GM12878 (cell line): ENCODE measurements around the gene P3H1. TPM values are rescaled to one million over a fixed set of nuclear protein-coding genes. Genes with fewer than 3 reads are reported as not detected.

Experiments used
- ATAC-seq: fragments of 200-7000 bp; cut with Tn5 transposase; 3 replicates; pipeline ENCODE4 v1.9.1; 2020; ENCODE audit warnings: mild to moderate bottlenecking, moderate library complexity
- BruUV-seq: library from RNA; stranded (reverse); fragments of 400-500 nt; replicated peaks from 2 replicates; lab custom pipeline; 2021; lab: Mats Ljungman, UMichigan
- CTCF ChIA-PET: fragments of 300-600 bp; sonication (Branson Sonifier 250); formaldehyde crosslinking; extraction: SDS; loops from one replicate; lab custom pipeline; 2021; ENCODE audit warnings: inconsistent platforms; lab: Yijun Ruan, JAX
- POLR2A ChIA-PET: fragments of 350-600 bp; formaldehyde crosslinking; extraction: SDS; loops from one replicate; lab custom pipeline; 2021; ENCODE audit warnings: inconsistent platforms; lab: Charles Lee
- RAD21 ChIA-PET: fragments of 300-600 bp; sonication (Branson Sonifier 250); formaldehyde crosslinking; loops from one replicate; lab custom pipeline; 2023; ENCODE audit warnings: antibody characterized with exemption; ENCODE audit not compliant: unreplicated experiment; lab: Charles Lee
- SMC1A ChIA-PET: fragments of 300-600 bp; sonication (Branson Sonifier 250); formaldehyde crosslinking; loops from one replicate; lab custom pipeline; 2023; ENCODE audit not compliant: unreplicated experiment, uncharacterized antibody; lab: Charles Lee
- DNase-seq: peaks from one replicate; pipeline ENCODE4 v3.0.0-alpha.2; 2011; ENCODE audit warnings: low read depth, low spot score
- FAIRE-seq: peaks from 3 replicates; lab custom pipeline; 2011; peaks lifted over from hg19 to GRCh38; lab: Jason Lieb, UNC
- H2AFZ ChIP-seq: 2 replicates; pipeline ENCODE4 v1.6.0; 2011; ENCODE audit warnings: low read depth, low read length, control low read depth; ENCODE audit not compliant: control insufficient read depth
- H3K27ac ChIP-seq: 2 replicates; pipeline ENCODE4 v1.5.1; 2011; ENCODE audit warnings: control low read depth; ENCODE audit not compliant: control insufficient read depth, insufficient read depth
- H3K27me3 ChIP-seq, 2 experiments: replicated peaks in 1 of 2; 2 replicates each; pipeline versions ENCODE4 v1.6.0 to v1.6.1; 2011; ENCODE audit warnings: low read length in 1 of 2; ENCODE audit not compliant: control insufficient read depth in 2 of 2, insufficient read depth in 2 of 2
- H3K36me3 ChIP-seq, 2 experiments: 2 replicates each; pipeline ENCODE4 v1.5.1; 2011; ENCODE audit warnings: low read length in 1 of 2; ENCODE audit not compliant: control insufficient read depth in 2 of 2, insufficient read depth in 2 of 2
- H3K4me1 ChIP-seq: 2 replicates; pipeline ENCODE4 v1.6.1; 2011; ENCODE audit warnings: mild to moderate bottlenecking, low read length, moderate library complexity, mixed read lengths; ENCODE audit not compliant: control insufficient read depth, insufficient read depth
- H3K4me2 ChIP-seq: 2 replicates; pipeline ENCODE4 v1.6.0; 2011; ENCODE audit warnings: control low read depth; ENCODE audit not compliant: control insufficient read depth, insufficient read depth
- H3K4me3 ChIP-seq: fragments of 200-600 bp; sonication (generic); 2 replicates; pipeline ENCODE4 v1.5.1; 2016
- H3K79me2 ChIP-seq: 2 replicates; pipeline ENCODE4 v1.6.0; 2011; ENCODE audit warnings: low read length; ENCODE audit not compliant: control insufficient read depth, insufficient read depth
- H3K9ac ChIP-seq: 2 replicates; pipeline ENCODE4 v1.8.0; 2011; ENCODE audit warnings: low read length, control low read depth, mixed read lengths; ENCODE audit not compliant: control insufficient read depth, insufficient read depth
- H3K9me3 ChIP-seq: replicated peaks from 3 replicates; pipeline ENCODE4 v1.5.1; 2011; ENCODE audit warnings: mild to moderate bottlenecking, low read length; ENCODE audit not compliant: control insufficient read depth, insufficient read depth
- H4K20me1 ChIP-seq: 2 replicates; pipeline ENCODE4 v1.6.0; 2011; ENCODE audit not compliant: control insufficient read depth, insufficient read depth
- CHD1 ChIP-seq: IDR thresholded peaks from 2 replicates; pipeline ENCODE4 v1.6.1; 2012; ENCODE audit warnings: low read depth, low read length, improper control_type of control experiment
- CREB1 ChIP-seq: IDR thresholded peaks from 2 replicates; pipeline ENCODE4 v1.6.1; 2012; ENCODE audit warnings: low read depth, mild to moderate bottlenecking, inconsistent platforms
- FOXK2 ChIP-seq: fragments of 450-650 bp; IDR thresholded peaks from 2 replicates; pipeline ENCODE4 v1.6.1; 2017; ENCODE audit warnings: mild to moderate bottlenecking, moderate library complexity
- FOXM1 ChIP-seq: IDR thresholded peaks from 2 replicates; pipeline ENCODE4 v1.6.1; 2012; ENCODE audit warnings: low read depth, mild to moderate bottlenecking, inconsistent platforms, low read length, moderate library complexity
- IKZF1 ChIP-seq: fragments of 450-650 bp; conservative IDR thresholded peaks from 2 replicates; pipeline ENCODE4 v1.6.1; 2017; ENCODE audit warnings: antibody characterized with exemption, mild to moderate bottlenecking
- LARP7 ChIP-seq: fragments of 450-650 bp; IDR thresholded peaks from 2 replicates; pipeline ENCODE4 v1.6.1; 2017; ENCODE audit warnings: mild to moderate bottlenecking
- MYB ChIP-seq: fragments of 150-350 bp; IDR thresholded peaks from 2 replicates; pipeline ENCODE4 v1.6.1; 2014; ENCODE audit warnings: mild to moderate bottlenecking, low read depth, low read length, borderline replicate concordance
- NBN ChIP-seq: fragments of 450-650 bp; IDR thresholded peaks from 2 replicates; pipeline ENCODE4 v1.6.1; 2016
- PAX5 ChIP-seq: IDR thresholded peaks from 2 replicates; pipeline ENCODE4 v1.6.1; 2011; ENCODE audit warnings: low read depth, low read length, borderline replicate concordance
- RB1 ChIP-seq: fragments of 450-650 bp; formaldehyde crosslinking; IDR thresholded peaks from 2 replicates; pipeline ENCODE4 v1.6.1; 2017; ENCODE audit warnings: mild to moderate bottlenecking, borderline replicate concordance
- RELA ChIP-seq: fragments of 450-650 bp; IDR thresholded peaks from 2 replicates; pipeline ENCODE4 v1.8.0; 2014; ENCODE audit warnings: borderline replicate concordance; ENCODE audit not compliant: partially characterized antibody
- SMC3 ChIP-seq: IDR thresholded peaks from 2 replicates; pipeline ENCODE4 v1.6.1; 2011; ENCODE audit warnings: low read length, improper control_type of control experiment, borderline replicate concordance
- WRNIP1 ChIP-seq: IDR thresholded peaks from 2 replicates; pipeline ENCODE4 v1.6.1; 2011; ENCODE audit warnings: low read depth, low read length, improper control_type of control experiment, borderline replicate concordance
- WGBS: methylation state at CpG from one replicate; pipeline ENCODE4 v1.1.6; 2016; ENCODE audit warnings: low lambda C conversion rate; ENCODE audit not compliant: insufficient replicate concordance, insufficient coverage; ENCODE audit errors: missing lambda C conversion rate; 5-methylcytosine and 5-hydroxymethylcytosine counted together
- in situ Hi-C: fragments of 300-500 bp; cut with MboI; formaldehyde crosslinking; loops from 9 replicates; pipeline ENCODE4 v1.14.3; 2018; ENCODE audit warnings: mixed read lengths
- intact Hi-C: fragments of 100-400 bp; cut with micrococcal nuclease; formaldehyde crosslinking; loops from one replicate; pipeline ENCODE4 v1.14.2; 2022; ENCODE audit not compliant: unreplicated experiment
- polyA plus RNA-seq, 11 experiments: library from polyadenylated mRNA; depleted of rRNA in 4 of 11; unstranded in 6 of 11; stranded (reverse) in 5 of 11; fragments of >200 nt; fragmentation: Nextera tagmentation in 4 of 11; fragmentation: Illumina TruSeq in 1 of 11; extraction: Ambion mirVana in 4 of 11; extraction: Trizol in 1 of 11; gene quantifications; 1 replicate in 1 of 11; 2 replicates in 10 of 11; pipeline versions ENCODE4 v1.2.1 to v1.2.3, GENCODE V29; 2011 to 2016; ENCODE audit warnings: inconsistent platforms in 2 of 11, missing spikeins in 2 of 11, low read depth in 1 of 11
- total RNA-seq, 4 experiments: library from RNA; depleted of rRNA in 3 of 4; stranded (reverse); fragments of >200 nt in 3 of 4; fragmentation: Illumina TruSeq in 1 of 4; extraction: Trizol in 1 of 4; gene quantifications; 2 replicates each; pipeline versions ENCODE4 v1.2.1 to v1.2.3, GENCODE V29; 2013 to 2021
- TF ChIP-seq, protein P1 (sequence below): fragments of 450-650 bp; IDR thresholded peaks from 2 replicates; pipeline ENCODE4 v1.6.1; 2017; ENCODE audit warnings: mild to moderate bottlenecking, moderate library complexity
- TF ChIP-seq, protein P2 (sequence below): IDR thresholded peaks from 2 replicates; pipeline ENCODE4 v1.6.1; 2011; ENCODE audit warnings: borderline replicate concordance, low read depth, mild to moderate bottlenecking, moderate library complexity, mixed read lengths, low read length; ENCODE audit not compliant: insufficient read depth; ENCODE audit errors: extremely low read length
- TF ChIP-seq, protein P3 (sequence below): fragments of 450-650 bp; IDR thresholded peaks from 2 replicates; pipeline ENCODE4 v1.6.1; 2016; ENCODE audit warnings: mild to moderate bottlenecking
- TF ChIP-seq, protein P4 (sequence below): IDR thresholded peaks from 2 replicates; pipeline ENCODE4 v1.6.1; 2011; ENCODE audit warnings: borderline replicate concordance, low read depth, mild to moderate bottlenecking, moderate library complexity, low read length; ENCODE audit not compliant: insufficient read depth, poor library complexity, severe bottlenecking

P3H1 gene
- total and polyA plus RNA-seq, 10 of the 15 experiments (the other 5 are each of a cell fraction or from before 2014, with no cell fraction given): 0.72 to 42.4 (median 26.0) TPM

DNA sequence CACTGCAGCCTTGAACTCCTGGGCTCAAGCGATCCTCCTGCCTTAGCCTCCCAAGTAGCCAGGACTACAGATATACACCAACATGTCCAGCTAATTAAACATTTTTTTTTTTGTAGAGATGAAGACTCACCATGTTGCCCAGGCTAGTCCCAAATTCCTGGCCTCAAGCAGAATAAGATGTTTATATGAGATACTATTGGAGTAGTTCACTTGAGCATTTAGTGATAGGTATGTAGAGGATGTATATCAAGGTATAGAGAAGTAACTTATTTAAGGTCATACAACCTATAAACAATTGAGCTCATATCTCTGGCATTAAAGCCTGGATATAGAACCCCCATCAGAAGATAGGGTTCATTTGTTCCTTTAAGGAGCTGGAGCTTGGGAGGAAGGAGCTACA is 13.3 kb upstream of the P3H1 start:
- ChIA-PET SMC1A (interaction anchor here (0.6 to 5.6 kb wide), 7 partner anchors 12 to 295 kb away, joined by 3 to 53 read pairs (median 21); partner anchors contain the start of genes C1orf50, P3H1 and ZNF691), POLR2A (interaction anchor here (0.5 to 1.3 kb wide), 2 partner anchors 36 to 295 kb away, joined by 3 to 5 read pairs; partner anchors contain the start of gene ERMAP), CTCF (interaction anchor here (1.0 to 2.0 kb wide), 5 partner anchors 10 to 294 kb away, joined by 3 to 39 read pairs (median 4); no protein-coding TSS in a partner anchor), RAD21 (interaction anchor here (0.9 to 5.2 kb wide), 4 partner anchors 12 to 293 kb away, joined by 4 to 92 read pairs (median 14); partner anchors contain the start of genes C1orf50 and P3H1)
- FAIRE-seq (no peak), ATAC-seq (no peak), DNase-seq (no peak)
- H3K4me2 ChIP-seq: no peak overlapping the region
- intact Hi-C loops: no loop called here
- no TSS peak for BruUV-seq
- no peak overlapping the region for H3K4me3 ChIP-seq
- in situ Hi-C loops: loop anchor here (5.0 kb wide), 1 partner anchor 287 kb away; no protein-coding TSS in a partner anchor
- no peaks in the 10 kb centered on the region for H4K20me1 ChIP-seq
- peaks cover 8 to 17% of the 10 kb centered on the region in 2 experiments for H3K36me3 ChIP-seq
- H3K27me3 ChIP-seq: no peaks in the 10 kb centered on the region
- WGBS: 100% methylated on average over 1 of the region's 1 CpG
- no peak overlapping the region for H3K27ac ChIP-seq
- H3K79me2 ChIP-seq: no peaks in the 10 kb centered on the region
- H3K9me3 ChIP-seq: no peaks in the 10 kb centered on the region
- H3K4me1 ChIP-seq: peaks cover 5% of the 10 kb centered on the region; the same call in 1 of the 2 replicates
- H3K9ac ChIP-seq: no peak overlapping the region
- no peak overlapping the region for H2AFZ ChIP-seq
- TF ChIP-seq, protein P1, sequence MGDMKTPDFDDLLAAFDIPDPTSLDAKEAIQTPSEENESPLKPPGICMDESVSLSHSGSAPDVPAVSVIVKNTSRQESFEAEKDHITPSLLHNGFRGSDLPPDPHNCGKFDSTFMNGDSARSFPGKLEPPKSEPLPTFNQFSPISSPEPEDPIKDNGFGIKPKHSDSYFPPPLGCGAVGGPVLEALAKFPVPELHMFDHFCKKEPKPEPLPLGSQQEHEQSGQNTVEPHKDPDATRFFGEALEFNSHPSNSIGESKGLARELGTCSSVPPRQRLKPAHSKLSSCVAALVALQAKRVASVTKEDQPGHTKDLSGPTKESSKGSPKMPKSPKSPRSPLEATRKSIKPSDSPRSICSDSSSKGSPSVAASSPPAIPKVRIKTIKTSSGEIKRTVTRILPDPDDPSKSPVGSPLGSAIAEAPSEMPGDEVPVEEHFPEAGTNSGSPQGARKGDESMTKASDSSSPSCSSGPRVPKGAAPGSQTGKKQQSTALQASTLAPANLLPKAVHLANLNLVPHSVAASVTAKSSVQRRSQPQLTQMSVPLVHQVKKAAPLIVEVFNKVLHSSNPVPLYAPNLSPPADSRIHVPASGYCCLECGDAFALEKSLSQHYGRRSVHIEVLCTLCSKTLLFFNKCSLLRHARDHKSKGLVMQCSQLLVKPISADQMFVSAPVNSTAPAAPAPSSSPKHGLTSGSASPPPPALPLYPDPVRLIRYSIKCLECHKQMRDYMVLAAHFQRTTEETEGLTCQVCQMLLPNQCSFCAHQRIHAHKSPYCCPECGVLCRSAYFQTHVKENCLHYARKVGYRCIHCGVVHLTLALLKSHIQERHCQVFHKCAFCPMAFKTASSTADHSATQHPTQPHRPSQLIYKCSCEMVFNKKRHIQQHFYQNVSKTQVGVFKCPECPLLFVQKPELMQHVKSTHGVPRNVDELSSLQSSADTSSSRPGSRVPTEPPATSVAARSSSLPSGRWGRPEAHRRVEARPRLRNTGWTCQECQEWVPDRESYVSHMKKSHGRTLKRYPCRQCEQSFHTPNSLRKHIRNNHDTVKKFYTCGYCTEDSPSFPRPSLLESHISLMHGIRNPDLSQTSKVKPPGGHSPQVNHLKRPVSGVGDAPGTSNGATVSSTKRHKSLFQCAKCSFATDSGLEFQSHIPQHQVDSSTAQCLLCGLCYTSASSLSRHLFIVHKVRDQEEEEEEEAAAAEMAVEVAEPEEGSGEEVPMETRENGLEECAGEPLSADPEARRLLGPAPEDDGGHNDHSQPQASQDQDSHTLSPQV: no peak
- TF ChIP-seq RELA (no peak), MYB (no peak), LARP7 (no peak), WRNIP1 (no peak), FOXK2 (no peak), PAX5 (no peak), IKZF1 (no peak), FOXM1 (no peak), NBN (no peak), SMC3 (no peak), RB1 (no peak), CREB1 (no peak), CHD1 (no peak)
- TF ChIP-seq, protein P2, sequence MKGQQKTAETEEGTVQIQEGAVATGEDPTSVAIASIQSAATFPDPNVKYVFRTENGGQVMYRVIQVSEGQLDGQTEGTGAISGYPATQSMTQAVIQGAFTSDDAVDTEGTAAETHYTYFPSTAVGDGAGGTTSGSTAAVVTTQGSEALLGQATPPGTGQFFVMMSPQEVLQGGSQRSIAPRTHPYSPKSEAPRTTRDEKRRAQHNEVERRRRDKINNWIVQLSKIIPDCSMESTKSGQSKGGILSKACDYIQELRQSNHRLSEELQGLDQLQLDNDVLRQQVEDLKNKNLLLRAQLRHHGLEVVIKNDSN: no peak
- TF ChIP-seq, protein P3, sequence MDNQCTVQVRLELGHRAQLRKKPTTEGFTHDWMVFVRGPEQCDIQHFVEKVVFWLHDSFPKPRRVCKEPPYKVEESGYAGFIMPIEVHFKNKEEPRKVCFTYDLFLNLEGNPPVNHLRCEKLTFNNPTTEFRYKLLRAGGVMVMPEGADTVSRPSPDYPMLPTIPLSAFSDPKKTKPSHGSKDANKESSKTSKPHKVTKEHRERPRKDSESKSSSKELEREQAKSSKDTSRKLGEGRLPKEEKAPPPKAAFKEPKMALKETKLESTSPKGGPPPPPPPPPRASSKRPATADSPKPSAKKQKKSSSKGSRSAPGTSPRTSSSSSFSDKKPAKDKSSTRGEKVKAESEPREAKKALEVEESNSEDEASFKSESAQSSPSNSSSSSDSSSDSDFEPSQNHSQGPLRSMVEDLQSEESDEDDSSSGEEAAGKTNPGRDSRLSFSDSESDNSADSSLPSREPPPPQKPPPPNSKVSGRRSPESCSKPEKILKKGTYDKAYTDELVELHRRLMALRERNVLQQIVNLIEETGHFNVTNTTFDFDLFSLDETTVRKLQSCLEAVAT: no peak
- TF ChIP-seq, protein P4, sequence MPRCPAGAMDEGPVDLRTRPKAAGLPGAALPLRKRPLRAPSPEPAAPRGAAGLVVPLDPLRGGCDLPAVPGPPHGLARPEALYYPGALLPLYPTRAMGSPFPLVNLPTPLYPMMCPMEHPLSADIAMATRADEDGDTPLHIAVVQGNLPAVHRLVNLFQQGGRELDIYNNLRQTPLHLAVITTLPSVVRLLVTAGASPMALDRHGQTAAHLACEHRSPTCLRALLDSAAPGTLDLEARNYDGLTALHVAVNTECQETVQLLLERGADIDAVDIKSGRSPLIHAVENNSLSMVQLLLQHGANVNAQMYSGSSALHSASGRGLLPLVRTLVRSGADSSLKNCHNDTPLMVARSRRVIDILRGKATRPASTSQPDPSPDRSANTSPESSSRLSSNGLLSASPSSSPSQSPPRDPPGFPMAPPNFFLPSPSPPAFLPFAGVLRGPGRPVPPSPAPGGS: no peak
